SJCRH30 (cell line): ENCODE data around the gene RPL22. TPM values are rescaled to one million over a fixed set of nuclear protein-coding genes. Genes with fewer than 3 reads are reported as not detected.

Source experiments
- DNase-seq, 2 experiments: peaks; one replicate each; pipeline ENCODE4 v3.0.0-alpha.2; 2015 to 2020
- H3K27ac ChIP-seq: fragments of 250-450 bp; sonication (Bioruptor Pico); 2 replicates; pipeline ENCODE4 v1.5.1; 2020; ENCODE audit warnings: mild to moderate bottlenecking, moderate library complexity
- H3K27me3 ChIP-seq: fragments of 250-450 bp; sonication (Bioruptor Pico); 2 replicates; pipeline ENCODE4 v1.5.1; 2020; ENCODE audit warnings: mild to moderate bottlenecking, moderate library complexity
- H3K36me3 ChIP-seq: fragments of 250-450 bp; sonication (Bioruptor Pico); 2 replicates; pipeline ENCODE4 v1.5.1; 2020; ENCODE audit warnings: mild to moderate bottlenecking, moderate library complexity
- H3K4me1 ChIP-seq: fragments of 250-450 bp; sonication (Bioruptor Pico); 2 replicates; pipeline ENCODE4 v1.5.1; 2020; ENCODE audit warnings: mild to moderate bottlenecking, moderate library complexity
- H3K4me3 ChIP-seq: fragments of 250-450 bp; sonication (Bioruptor Pico); 2 replicates; pipeline ENCODE4 v1.5.1; 2020; ENCODE audit warnings: mild to moderate bottlenecking, moderate library complexity
- H3K9me3 ChIP-seq: fragments of 250-450 bp; sonication (Bioruptor Pico); replicated peaks from 2 replicates; pipeline ENCODE4 v1.5.1; 2020; ENCODE audit warnings: mild to moderate bottlenecking, moderate library complexity
- total RNA-seq: library from RNA; depleted of rRNA; stranded (reverse); fragments of >200 nt; shearing (Covaris generic); gene quantifications from 2 replicates; pipeline ENCODE4 v1.2.3, GENCODE V29; 2014

The RPL22 gene
- total RNA-seq, 1 experiment from 2014 or later = 680 TPM

GRCh38 chr1:6177681-6178380, 21.6 kb downstream of the RPL22 start:
- DNase-seq = no peak
- H3K27me3 ChIP-seq = peaks cover 8% of the 10 kb centered on the region; the same call in 1 of the 2 replicates
- H3K9me3 ChIP-seq = no peaks in the 10 kb centered on the region
- H3K4me3 ChIP-seq = no peak overlapping the region
- no peak overlapping the region for H3K27ac ChIP-seq
- no peaks in the 10 kb centered on the region for H3K36me3 ChIP-seq
- no peaks in the 10 kb centered on the region; the same call in 1 of the 2 replicates for H3K4me1 ChIP-seq

DNA sequence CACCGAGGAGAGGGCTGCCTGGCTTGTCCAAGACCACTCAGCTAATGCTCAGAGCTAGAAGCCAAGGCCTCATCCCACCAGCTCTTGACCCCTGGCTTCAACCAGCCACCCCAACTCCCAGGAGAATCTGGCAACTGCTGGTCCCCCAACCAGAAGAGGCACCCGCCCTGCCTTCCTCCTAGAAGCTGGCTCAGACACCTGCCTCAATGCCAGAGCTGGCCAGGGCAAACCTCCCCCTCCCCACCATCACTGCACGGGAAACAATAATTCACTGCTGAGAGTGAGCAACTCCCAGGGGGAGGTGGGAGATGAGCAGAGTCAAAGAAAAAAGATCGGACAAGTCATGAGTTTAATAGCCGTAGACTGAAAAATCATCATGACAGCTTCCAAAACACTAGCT, 22.6 kb downstream of the RPL22 start:
- H3K9me3 ChIP-seq = no peaks in the 10 kb centered on the region
- H3K4me1 ChIP-seq = no peaks in the 10 kb centered on the region; the same call in 1 of the 2 replicates
- DNase-seq = no peak
- no peak overlapping the region for H3K27ac ChIP-seq
- H3K27me3 ChIP-seq = peaks cover 8% of the 10 kb centered on the region; the same call in 1 of the 2 replicates
- H3K36me3 ChIP-seq = no peaks in the 10 kb centered on the region
- no peak overlapping the region for H3K4me3 ChIP-seq

GRCh38 chr1:6175411-6175828, 24.0 kb downstream of the RPL22 start:
- Histone ChIP-seq H3K27ac (no peak overlapping the region), H3K4me3 (no peak overlapping the region), H3K36me3 (no peaks in the 10 kb centered on the region), H3K4me1 (peaks cover 9% of the 10 kb centered on the region; the same call in 1 of the 2 replicates), H3K9me3 (no peaks in the 10 kb centered on the region), H3K27me3 (peaks cover 2% of the 10 kb centered on the region; the same call in 1 of the 2 replicates)
- DNase-seq = no peak

DNA sequence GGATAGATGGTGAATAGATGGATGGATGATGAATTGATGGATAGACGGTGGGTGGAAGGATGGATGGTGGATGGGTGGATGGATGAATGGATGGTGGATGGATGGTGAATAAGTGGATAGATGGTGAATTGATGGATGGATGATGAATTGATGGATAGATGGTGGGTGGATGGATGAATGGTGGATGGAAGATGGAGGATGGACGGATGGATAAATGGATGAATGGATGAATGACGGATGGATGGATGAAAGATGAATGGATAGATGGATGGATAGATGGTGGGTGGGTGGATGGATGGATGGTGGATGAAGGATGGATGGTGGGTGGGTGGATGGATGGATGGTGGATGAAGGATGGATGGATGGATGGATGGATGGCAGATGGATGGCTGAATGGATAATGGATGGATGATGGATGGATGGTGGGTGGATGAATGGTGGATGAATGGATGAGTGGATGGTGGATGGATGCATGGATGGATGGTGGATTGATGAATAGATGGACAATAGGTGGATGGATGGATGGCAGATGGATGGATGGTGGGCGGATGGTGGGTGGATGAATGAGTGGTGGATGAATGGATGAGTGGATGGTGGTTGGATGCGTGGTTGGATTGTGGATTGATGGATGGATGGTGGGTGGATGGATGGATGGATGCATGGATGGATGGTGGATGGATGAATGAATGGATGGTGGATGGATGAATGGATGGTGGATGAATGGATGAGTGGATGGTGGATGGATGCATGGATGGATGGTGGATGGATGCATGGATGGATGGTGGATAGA, 24.6 kb downstream of the RPL22 start:
- Histone ChIP-seq H3K9me3 (no peaks in the 10 kb centered on the region), H3K27ac (no peak overlapping the region), H3K27me3 (peaks cover 5% of the 10 kb centered on the region; the same call in 1 of the 2 replicates)

GRCh38 chr1:6172549-6172948, 26.8 kb downstream of the RPL22 start:
- H3K9me3 ChIP-seq = no peaks in the 10 kb centered on the region
- DNase-seq = no peak
- H3K27me3 ChIP-seq = peaks cover 16% of the 10 kb centered on the region

More for the DNA sequence above, 24.6 kb downstream of the RPL22 start:
- H3K4me1 ChIP-seq = peaks cover 9% of the 10 kb centered on the region; the same call in 1 of the 2 replicates
- no peak overlapping the region for H3K4me3 ChIP-seq
- DNase-seq = no peak
- H3K36me3 ChIP-seq = no peaks in the 10 kb centered on the region

DNA sequence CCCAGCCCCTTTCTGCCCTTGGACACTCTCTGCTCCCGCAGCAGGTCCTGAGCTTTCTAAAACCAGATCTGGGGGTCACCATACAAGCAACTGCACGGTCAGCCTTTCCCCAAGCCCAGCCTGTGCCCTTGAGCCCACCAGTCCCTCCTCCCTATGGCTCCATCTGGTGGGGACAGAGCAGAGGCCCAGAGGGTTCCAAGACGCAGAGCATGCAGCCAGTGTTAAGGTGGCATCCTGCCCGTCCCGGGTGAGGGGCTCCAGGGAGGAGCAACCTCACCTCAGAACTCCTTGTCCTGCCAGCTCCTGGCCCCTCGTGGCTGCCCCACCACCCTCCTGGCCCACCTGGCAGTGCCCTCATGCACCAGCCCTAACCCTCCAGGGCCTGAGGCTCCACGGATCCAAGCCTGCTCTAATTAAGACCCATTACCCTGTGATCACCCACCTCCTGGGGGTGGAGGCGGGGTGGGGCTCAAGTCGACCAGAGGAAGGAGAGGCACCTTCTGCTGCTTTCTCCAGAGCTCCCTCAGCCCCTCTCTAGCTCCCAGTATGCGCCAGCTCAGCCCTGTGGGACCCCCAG, 27.8 kb downstream of the RPL22 start:
- peaks cover 9% of the 10 kb centered on the region; the same call in 1 of the 2 replicates for H3K4me1 ChIP-seq
- no peaks in the 10 kb centered on the region for H3K9me3 ChIP-seq
- H3K27me3 ChIP-seq = peaks cover 22% of the 10 kb centered on the region
- DNase-seq = peak; percentile 48 to 62
- no peak overlapping the region for H3K27ac ChIP-seq
- no peak overlapping the region for H3K4me3 ChIP-seq
- H3K36me3 ChIP-seq = no peaks in the 10 kb centered on the region

More at GRCh38 chr1:6172549-6172948, 26.8 kb downstream of the RPL22 start:
- Histone ChIP-seq H3K4me3 (no peak overlapping the region), H3K4me1 (peaks cover 9% of the 10 kb centered on the region; the same call in 1 of the 2 replicates), H3K27ac (no peak overlapping the region), H3K36me3 (no peaks in the 10 kb centered on the region)

DNA sequence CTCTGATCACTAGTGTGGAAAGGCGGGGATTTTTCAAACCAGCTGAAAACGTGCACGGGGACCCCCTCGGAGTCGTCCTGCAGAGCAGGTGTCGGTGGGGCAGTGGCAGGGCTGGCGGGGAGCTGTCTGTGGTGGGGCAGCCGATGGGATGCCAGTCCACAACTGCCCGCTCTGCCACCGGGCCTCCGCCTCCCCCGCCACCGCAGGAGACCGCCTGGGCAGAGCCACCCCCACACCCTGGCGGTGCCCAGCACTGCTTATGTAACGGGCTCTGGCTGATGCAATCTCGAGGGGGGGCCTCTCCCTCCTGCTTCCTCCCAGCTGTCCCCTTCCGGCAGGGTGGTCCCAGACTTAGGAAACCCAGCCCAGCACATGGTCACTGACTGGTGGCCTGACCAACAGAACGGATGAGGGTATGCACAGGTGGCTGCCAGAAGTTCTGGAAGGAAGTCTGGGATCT, 28.6 kb downstream of the RPL22 start:
- Histone ChIP-seq H3K27ac (no peak overlapping the region), H3K27me3 (peaks cover 31% of the 10 kb centered on the region), H3K9me3 (no peaks in the 10 kb centered on the region), H3K36me3 (no peaks in the 10 kb centered on the region), H3K4me3 (no peak overlapping the region), H3K4me1 (peaks cover 9% of the 10 kb centered on the region; the same call in 1 of the 2 replicates)
- DNase-seq = peak; percentile 58 to 61

DNA sequence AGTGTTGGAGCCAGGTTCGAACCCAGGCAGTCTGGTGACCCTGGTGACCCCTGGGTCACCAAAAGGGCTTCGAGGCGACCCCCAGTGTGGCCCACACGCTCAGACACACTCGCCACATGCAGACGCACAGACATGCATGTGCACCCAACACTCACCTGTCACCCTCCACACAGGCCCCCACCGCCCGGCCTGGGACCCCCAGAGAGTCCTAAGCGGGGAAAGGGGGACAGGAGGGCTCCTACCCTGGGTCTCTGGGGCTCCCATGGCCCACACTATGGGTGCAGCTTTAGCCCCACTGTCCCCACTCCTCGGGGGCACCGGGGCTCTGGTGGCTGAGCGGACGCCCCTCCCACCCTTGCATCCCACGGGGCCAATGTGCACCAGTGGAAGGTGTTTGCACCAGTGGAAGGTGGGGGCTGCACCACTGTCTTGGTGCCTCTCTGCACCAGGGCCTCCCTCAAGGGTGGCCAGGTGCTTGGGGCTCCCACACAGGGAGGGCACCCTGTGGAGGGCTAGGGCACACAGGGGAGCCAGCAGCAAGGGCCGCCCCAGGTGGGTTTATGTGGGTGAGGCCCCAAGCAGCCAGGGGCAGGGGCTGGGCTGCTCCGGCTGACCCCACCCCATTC, 29.2 kb downstream of the RPL22 start:
- Histone ChIP-seq H3K4me1 (peaks cover 9% of the 10 kb centered on the region; the same call in 1 of the 2 replicates), H3K36me3 (no peaks in the 10 kb centered on the region), H3K9me3 (no peaks in the 10 kb centered on the region), H3K27ac (no peak overlapping the region), H3K4me3 (no peak overlapping the region), H3K27me3 (peaks cover 36% of the 10 kb centered on the region)
- DNase-seq = no peak

- no peak for DNase-seq
- Histone ChIP-seq H3K4me1 (peaks cover 9% of the 10 kb centered on the region; the same call in 1 of the 2 replicates), H3K4me3 (no peak overlapping the region), H3K27me3 (peaks cover 48% of the 10 kb centered on the region), H3K27ac (no peak overlapping the region), H3K36me3 (no peaks in the 10 kb centered on the region), H3K9me3 (no peaks in the 10 kb centered on the region)
Measured at GRCh38 chr1:6168947-6169586, 30.3 kb downstream of the RPL22 start.

- no peak for DNase-seq
- Histone ChIP-seq H3K27me3 (peaks cover 61% of the 10 kb centered on the region), H3K4me1 (peaks cover 9% of the 10 kb centered on the region; the same call in 1 of the 2 replicates), H3K4me3 (no peak overlapping the region), H3K27ac (no peak overlapping the region), H3K9me3 (no peaks in the 10 kb centered on the region), H3K36me3 (no peaks in the 10 kb centered on the region)
Measured at GRCh38 chr1:6167391-6168303, 31.7 kb downstream of the RPL22 start.

GRCh38 chr1:6166655-6167390, 32.6 kb downstream of the RPL22 start:
- no peaks in the 10 kb centered on the region for H3K36me3 ChIP-seq
- H3K4me3 ChIP-seq = no peak overlapping the region
- no peak for DNase-seq
- no peaks in the 10 kb centered on the region for H3K9me3 ChIP-seq
- no peak overlapping the region for H3K27ac ChIP-seq
- H3K27me3 ChIP-seq = peaks cover 61% of the 10 kb centered on the region
- H3K4me1 ChIP-seq = peaks cover 9% of the 10 kb centered on the region; the same call in 1 of the 2 replicates

GRCh38 chr1:6166221-6166620, 33.2 kb downstream of the RPL22 start:
- H3K27me3 ChIP-seq = peaks cover 61% of the 10 kb centered on the region
- no peak overlapping the region for H3K27ac ChIP-seq

More at GRCh38 chr1:6166221-6166620, 33.2 kb downstream of the RPL22 start:
- no peak for DNase-seq
- no peak overlapping the region for H3K4me3 ChIP-seq
- H3K4me1 ChIP-seq = peaks cover 8% of the 10 kb centered on the region; the same call in 1 of the 2 replicates
- H3K36me3 ChIP-seq = no peaks in the 10 kb centered on the region
- no peaks in the 10 kb centered on the region for H3K9me3 ChIP-seq
